ENCODE results near the gene SMAD4.

Gene SMAD4

GRCh38 chr18:51021226-51021965 is 8.6 kb upstream of the SMAD4 start:
- no peak for DNase-seq

GRCh38 chr18:51025512-51025911 is 4.5 kb upstream of the SMAD4 start:
- DNase-seq: no peak

- DNase-seq: no peak
These were observed 1.7 kb upstream of the SMAD4 start for GRCh38 chr18:51028201-51028805.

- no peak for DNase-seq
These were observed 677 bp upstream of the SMAD4 start for GRCh38 chr18:51029378-51029693.

- DNase-seq: peak; percentile 45
These were observed 685 bp downstream of the SMAD4 start for GRCh38 chr18:51030537-51031258.

GRCh38 chr18:51032193-51032592 is 2.2 kb downstream of the SMAD4 start:
- DNase-seq: no peak

GRCh38 chr18:51037230-51037629 is 7.2 kb downstream of the SMAD4 start:
- DNase-seq: no peak

- no peak for DNase-seq
These were observed 8.1 kb downstream of the SMAD4 start for GRCh38 chr18:51038110-51038509.

- peak; percentile 19 for DNase-seq
These were observed 9.4 kb downstream of the SMAD4 start for GRCh38 chr18:51039138-51040112.

GRCh38 chr18:51041677-51042352 is 11.8 kb downstream of the SMAD4 start:
- no peak for DNase-seq

- DNase-seq: no peak
These were observed 15.0 kb downstream of the SMAD4 start for GRCh38 chr18:51044928-51045585.

- no peak for DNase-seq
These were observed 18.2 kb downstream of the SMAD4 start for GRCh38 chr18:51048190-51048589.

- DNase-seq: no peak
These were observed 19.1 kb downstream of the SMAD4 start for GRCh38 chr18:51049137-51049536.

- peak; percentile 41 for DNase-seq
These were observed 21.2 kb downstream of the SMAD4 start for GRCh38 chr18:51051105-51051712.

GRCh38 chr18:51053814-51054213 is 23.8 kb downstream of the SMAD4 start:
- DNase-seq: no peak

- DNase-seq: no peak
These were observed 24.8 kb downstream of the SMAD4 start for GRCh38 chr18:51054764-51055163.

- no peak for DNase-seq
These were observed 30.0 kb downstream of the SMAD4 start for GRCh38 chr18:51059969-51060368.

- DNase-seq: no peak
These were observed 34.2 kb downstream of the SMAD4 start for GRCh38 chr18:51064256-51064655.

- DNase-seq: no peak
These were observed 36.3 kb downstream of the SMAD4 start for GRCh38 chr18:51066273-51066672.

GRCh38 chr18:51068105-51068504 is 38.1 kb downstream of the SMAD4 start:
- DNase-seq: no peak

- DNase-seq: no peak
These were observed 39.9 kb downstream of the SMAD4 start for GRCh38 chr18:51069885-51070284.
